ENCODE results near the gene INHBC.
"Not testable (repeated sequence)": the region's sequence is repeated elsewhere in the genome, so short reads cannot be mapped to it uniquely, and the experiment has no call there.

Gene INHBC, protein sequence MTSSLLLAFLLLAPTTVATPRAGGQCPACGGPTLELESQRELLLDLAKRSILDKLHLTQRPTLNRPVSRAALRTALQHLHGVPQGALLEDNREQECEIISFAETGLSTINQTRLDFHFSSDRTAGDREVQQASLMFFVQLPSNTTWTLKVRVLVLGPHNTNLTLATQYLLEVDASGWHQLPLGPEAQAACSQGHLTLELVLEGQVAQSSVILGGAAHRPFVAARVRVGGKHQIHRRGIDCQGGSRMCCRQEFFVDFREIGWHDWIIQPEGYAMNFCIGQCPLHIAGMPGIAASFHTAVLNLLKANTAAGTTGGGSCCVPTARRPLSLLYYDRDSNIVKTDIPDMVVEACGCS

DNA sequence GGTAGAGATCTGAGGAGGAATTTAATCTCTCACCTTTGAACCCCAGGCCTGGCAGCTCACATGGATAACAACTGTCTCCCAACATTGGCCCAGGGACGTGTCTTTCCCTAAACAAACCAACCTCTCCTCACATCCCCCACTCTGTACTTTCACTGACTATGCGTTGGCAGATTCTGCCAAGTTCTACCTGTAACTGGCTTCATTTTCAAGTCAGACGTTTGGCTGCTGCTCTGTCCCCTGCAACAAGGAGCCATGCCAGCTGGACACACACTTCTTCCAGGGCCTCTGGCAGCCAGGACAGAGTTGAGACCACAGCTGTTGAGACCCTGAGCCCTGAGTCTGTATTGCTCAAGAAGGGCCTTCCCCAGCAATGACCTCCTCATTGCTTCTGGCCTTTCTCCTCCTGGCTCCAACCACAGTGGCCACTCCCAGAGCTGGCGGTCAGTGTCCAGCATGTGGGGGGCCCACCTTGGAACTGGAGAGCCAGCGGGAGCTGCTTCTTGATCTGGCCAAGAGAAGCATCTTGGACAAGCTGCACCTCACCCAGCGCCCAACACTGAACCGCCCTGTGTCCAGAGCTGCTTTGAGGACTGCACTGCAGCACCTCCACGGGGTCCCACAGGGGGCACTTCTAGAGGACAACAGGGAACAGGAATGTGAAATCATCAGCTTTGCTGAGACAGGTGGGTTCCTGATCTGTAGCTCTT is at the start of gene INHBC:
INHBC (plus strand) TSS at position 268 of the 707 bp plus-strand sequence; CDS start at position 371, 103 bp downstream.
- DNase-seq (ENCODE audit: low spot score), result no peak

DNA sequence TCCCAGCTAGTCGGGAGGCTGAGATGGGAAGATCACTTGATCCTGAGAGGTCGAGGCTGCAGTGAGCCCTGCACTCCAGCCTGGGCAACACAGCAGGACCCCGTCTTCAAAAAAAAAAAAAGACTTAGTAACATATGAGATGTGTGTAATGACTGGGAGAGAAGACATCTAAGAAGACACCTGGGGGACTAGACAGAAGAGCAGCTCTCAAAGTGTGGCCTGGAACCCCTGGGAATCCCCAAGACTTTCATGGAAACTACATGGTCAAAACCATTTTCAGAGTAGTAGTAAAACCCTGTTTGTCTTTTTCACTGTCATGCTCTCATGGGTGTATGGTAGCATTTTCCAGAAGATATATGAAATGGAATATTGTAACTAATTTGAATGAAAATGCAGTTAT is 49.0 kb upstream of the INHBC start:
- DNase-seq (ENCODE audit: low spot score), result no peak

- DNase-seq (ENCODE audit: low spot score), result no peak
Observed at GRCh38 chr12:57386187-57386720, 48.3 kb upstream of the INHBC start.

DNA sequence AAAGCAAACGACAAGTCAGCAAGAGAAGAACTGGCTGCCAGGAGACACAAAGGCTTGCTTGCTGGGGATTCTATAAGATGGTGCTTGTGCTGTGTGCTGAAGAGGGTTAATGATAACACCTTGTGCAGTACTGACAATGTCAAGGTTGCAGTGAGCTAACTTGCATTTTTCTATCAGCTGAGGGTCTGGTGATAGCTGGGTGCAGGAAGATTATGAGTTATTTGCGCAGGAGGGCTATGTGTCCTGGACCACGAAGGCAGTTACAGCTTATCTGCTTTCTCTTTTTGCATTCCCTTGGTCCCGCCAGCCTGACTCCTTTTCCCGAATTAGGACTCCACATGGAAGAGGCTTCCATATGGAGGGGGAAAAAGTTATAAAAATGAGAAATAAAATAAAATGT is 46.2 kb upstream of the INHBC start:
- no peak for DNase-seq (ENCODE audit: low spot score)

DNA sequence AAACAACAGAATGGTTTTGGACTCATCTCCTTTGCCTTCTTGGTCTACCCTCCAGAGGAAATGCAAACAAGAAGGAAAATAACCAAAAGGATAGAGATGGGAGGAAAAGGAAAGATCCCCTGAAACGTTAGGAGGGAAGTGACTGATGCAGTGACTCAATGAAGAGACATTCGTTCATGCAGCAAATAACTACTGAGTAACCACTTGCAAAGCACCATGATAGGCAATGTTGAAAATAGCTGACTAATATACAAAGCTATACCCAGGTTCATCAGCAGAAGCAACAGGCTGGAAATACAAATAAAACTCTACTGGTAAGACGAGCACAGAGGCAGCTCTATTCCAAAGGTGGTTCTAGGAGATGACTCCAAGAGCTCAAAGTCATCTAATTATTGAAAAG is 45.6 kb upstream of the INHBC start:
- no peak for DNase-seq (ENCODE audit: low spot score)

DNA sequence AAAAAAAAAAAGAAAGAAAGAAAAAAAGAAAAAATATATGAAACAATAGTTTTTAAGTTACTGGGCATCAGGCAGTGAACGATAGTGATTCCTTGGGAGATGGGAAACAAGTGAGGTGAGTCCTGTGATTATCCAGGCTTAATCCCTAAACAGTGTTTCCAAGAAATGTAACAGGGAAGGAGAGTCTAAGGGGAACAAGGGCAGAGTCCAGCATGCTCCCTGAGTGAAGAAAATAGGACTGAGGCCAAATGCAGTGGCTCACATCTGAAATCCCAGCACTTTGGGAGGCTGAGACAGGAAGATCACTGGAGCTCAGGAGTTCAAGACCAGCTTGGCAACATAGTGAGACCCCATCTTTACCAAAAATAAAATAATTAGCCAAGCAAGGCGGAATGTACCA is 44.4 kb upstream of the INHBC start:
- no peak for DNase-seq (ENCODE audit: low spot score)

DNA sequence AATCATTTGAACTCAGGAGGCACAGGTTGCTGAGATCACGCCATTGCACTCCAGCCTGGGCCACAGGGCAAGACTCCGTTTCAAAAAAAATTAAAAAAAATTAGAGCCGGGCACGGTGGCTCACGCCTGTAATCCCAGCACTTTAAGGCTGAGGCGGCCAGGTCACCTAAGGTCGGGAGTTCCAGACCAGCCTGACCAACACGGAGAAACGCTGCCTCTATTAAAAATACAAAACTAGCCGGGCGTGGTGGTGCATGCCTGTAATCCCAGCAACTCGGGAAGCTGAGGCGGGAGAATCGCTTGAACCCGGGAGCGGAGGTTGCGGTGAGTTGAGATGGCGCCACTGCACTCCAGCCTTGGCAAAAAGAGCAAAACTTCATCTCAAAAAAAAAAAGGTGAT is 39.5 kb upstream of the INHBC start:
- DNase-seq (ENCODE audit: low spot score), result no peak

- DNase-seq (ENCODE audit: low spot score), result no peak
Observed at GRCh38 chr12:57397441-57397840, 37.1 kb upstream of the INHBC start.

DNA sequence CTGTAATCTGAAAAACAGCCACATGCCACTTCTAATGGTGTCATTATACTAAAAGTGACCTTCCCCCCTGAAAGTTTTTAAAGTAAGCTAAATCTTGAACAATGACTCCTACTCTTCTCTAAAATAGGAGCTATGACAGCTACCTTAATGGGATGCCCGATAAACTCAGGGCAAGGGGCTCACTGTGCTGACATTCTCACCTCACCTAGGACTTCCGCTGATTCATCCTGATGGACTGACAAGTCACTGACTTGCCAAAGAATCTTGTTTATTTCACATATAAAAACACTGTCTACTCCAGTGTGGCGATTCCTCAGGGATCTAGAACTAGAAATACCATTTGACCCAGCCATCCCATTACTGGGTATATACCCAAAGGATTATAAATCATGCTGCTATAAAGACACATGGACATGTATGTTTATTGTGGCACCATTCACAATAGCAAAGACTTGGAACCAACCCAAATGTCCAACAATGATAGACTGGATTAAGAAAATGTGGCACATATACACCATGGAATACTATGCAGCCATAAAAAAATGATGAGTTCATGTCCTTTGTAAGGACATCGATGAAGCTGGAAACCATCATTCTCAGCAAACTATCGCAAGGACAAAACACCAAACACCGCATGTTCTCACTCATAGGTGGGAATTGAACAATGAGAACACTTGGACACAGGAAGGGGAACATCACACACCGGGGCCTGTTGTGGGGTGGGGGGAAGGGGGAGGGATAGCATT is 34.7 kb upstream of the INHBC start:
- DNase-seq (ENCODE audit: low spot score), result not testable (repeated sequence)

DNA sequence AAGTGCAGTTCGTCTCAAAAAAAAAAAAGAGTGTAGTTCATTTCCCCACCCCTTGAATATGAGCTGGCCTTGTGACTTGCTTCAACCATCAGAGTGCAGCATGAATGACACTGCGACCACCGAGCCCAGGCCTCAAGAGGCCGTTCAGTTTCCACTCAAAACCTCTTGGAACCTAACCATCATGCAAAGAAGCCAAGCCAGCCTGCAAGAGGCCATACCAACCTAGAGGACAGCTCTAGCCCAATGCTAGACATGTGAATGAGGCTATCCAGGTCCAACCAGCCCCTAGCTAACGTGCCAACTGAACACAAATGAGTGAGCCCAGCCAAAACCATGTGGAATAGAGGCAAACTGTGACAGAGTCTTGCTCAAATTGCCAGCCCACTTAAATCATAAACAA is 33.4 kb upstream of the INHBC start:
- no peak for DNase-seq (ENCODE audit: low spot score)

- not testable (repeated sequence) for DNase-seq (ENCODE audit: low spot score)
Observed at GRCh38 chr12:57402156-57402555, 32.4 kb upstream of the INHBC start.

- no peak for DNase-seq (ENCODE audit: low spot score)
Observed at GRCh38 chr12:57404966-57405640, 29.5 kb upstream of the INHBC start.

DNA sequence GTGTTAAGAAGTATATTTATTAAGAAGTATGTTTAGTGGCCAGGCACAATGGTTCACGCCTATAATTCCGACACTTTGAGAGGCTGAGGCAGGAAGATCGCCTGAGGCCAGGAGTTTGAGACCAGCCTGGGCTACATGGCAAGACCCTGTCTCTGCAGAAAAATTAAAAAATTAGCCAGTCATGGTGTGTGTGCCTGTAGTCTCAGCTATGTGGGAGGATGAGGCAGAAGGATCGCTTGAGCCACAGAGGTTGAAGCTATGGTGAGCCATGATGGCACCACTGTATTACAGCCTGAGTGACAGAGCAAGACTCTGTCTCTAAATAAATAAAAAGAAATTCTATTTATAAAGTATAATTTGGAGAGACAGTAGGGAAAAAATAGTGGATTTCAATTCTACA is 24.1 kb upstream of the INHBC start:
- DNase-seq (ENCODE audit: low spot score), result no peak

DNA sequence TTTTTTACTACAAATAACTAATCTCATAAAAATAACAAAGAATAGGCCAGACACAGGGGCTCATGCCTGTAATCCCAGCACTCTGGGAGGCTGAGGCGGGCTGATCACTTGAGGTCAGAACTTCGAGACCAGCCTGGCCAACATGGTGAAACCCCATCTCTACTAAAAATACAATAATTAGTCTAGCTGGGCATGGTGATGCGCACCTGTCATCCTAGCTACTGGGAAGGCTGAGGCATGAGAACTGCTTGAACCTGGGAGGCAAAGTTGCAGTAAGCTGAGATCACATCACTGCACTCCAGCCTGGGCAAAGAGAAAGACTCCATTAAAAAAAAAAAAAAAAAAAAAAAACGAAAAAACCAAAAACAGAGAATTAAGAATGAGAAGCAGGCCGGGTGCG is 20.4 kb upstream of the INHBC start:
- not testable (repeated sequence) for DNase-seq (ENCODE audit: low spot score)

DNA sequence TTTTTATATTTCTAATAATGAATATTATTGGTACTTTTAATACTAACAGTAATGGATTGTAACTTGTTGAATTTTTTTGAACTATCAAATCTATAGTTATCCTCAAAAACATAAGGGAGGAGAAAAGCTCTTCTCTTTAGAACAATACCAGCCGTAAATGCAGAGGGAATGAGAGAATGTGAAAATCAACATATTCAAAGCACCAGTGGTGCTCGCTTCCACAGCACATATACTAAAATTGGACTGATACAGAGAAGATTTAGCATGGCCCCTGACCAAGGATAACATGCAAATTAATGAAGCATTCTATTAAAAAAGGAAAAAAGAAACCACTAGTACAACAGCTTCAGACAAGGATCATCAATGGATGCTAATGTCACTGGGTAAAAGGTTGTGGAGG is 19.5 kb upstream of the INHBC start:
- no peak for DNase-seq (ENCODE audit: low spot score)

GRCh38 chr12:57416039-57416996 is 18.3 kb upstream of the INHBC start:
- DNase-seq (ENCODE audit: low spot score), result no peak

- no peak for DNase-seq (ENCODE audit: low spot score)
Observed at GRCh38 chr12:57418255-57418654, 16.3 kb upstream of the INHBC start.

- no peak for DNase-seq (ENCODE audit: low spot score)
Observed at GRCh38 chr12:57419495-57419894, 15.1 kb upstream of the INHBC start.

DNA sequence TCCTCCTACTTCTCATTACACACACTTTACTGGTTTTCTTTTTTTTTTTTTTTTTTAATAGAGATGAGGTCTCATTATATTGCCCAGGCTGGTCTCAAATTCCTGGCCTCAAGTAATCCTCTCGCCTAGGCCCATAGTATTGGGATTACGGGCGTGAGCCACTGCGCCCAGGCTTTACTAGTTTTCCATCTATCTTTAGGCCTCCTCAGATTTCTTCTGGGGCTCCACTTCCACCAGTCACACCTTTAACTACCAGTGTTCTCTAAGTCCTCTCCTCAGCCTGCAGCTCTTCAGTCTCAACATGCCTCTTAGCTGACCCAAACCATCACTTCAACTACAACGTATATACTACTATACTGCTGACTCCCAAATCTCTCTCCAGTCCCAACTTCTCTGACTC is 14.1 kb upstream of the INHBC start:
- no peak for DNase-seq (ENCODE audit: low spot score)

DNA sequence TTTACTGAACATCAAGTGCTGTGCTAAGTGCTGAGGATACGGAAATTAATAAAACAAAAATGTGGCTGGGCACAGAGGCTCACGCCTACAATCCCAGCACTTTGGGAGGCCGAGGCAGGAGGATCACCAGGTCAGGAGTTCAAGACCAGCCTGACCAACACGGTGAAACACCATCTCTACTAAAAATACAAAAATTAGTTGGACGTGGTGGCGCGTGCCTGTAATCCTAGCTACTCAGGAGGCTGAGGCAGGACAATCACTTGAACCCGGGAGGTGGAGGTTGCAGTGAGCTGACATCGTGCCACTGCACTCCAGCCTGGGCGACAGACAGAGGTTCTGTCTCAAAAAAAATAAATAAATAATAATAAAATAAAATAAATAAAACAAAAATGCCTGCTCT is 7.6 kb upstream of the INHBC start:
- DNase-seq (ENCODE audit: low spot score), result not testable (repeated sequence)

DNA sequence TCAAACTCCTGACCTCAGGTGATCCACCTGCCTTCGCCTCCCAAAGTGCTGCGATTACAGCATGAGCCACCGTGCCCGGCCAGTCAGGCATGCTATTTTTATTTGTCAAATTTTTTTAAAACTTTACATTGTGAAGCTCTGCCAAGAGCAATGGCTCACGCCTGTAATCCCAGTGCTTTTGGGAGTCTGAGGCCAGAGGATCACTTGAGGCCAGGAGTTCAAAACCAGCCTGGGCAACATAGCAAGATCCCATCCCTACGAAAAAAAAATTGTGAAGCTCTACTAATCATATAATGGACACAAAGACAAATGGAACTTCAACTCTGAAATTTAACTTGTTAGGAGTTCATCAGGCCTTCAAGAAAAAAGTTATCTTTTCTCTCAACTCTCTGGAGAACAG is 5.6 kb upstream of the INHBC start:
- no peak for DNase-seq (ENCODE audit: low spot score)

Data from CD4-positive, alpha-beta T cell treated with Interleukin-6 at 100 ng/mL for 8 hours (primary cell).